VCaP (cell line): ENCODE data around the gene LBHD1.
A peak's percentile ranks its signal among the peaks of the same experiment; 100 is the strongest.

ENCODE experiments used
- H3K27ac ChIP-seq: fragments of 450-650 bp; 2 replicates; pipeline ENCODE4 v1.5.1; 2017
- CTCF ChIP-seq: fragments of 450-650 bp; conservative IDR thresholded peaks from 2 replicates; pipeline ENCODE4 v1.5.1; 2017; ENCODE audit warnings: mild to moderate bottlenecking, moderate library complexity

Gene LBHD1

GRCh38 chr11:62712861-62713260 lies 40.8 kb upstream of the LBHD1 start:
- 0 out of 2 replicates have a peak overlapping the region, but pooled peaks have one; percentile 5 for H3K27ac ChIP-seq
- no peak for TF ChIP-seq CTCF

DNA sequence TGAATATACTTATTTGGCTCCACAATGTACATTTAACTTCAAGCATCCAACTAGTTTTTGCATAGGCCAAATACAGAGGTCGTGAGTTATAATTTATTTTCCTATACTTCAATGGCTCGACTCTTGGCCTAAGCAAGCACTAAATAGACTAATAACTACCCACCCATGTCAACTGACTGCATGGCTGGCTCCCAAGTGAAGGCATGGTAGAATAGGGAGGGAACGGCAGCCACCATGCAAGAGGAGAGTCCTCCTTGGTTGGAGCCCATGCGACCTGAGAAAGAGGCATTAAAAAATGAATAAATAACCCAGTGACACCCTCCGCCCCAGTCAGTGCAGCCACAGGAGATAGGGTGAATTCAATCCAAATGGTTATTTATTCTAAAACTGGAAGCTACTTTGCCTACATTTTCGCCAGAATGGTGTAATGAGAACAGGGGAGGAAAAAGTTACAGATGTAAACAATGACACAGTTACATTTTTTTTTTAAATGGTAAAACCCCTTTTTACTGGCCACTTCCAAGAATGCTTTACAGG lies 40.3 kb upstream of the LBHD1 start:
- no peak for TF ChIP-seq CTCF
- 0 out of 2 replicates have a peak overlapping the region, but pooled peaks have one; percentile 5 for H3K27ac ChIP-seq

DNA sequence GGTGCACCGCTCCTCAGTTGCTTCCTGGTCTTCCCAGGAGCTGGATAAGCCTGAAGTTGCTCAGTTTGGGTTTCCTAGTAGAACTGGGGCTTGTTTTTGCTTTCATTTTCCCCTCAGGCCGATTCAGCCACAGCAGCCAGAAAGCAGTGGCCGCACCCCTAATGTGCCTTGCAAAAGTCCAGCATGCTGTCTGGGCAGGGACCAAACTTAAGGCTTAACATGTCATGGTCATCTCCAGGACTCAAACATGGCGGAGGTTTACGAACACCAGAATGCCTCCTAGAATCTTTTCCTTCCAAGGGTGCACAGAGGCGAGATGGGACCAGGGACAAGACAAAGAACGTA lies 37.9 kb upstream of the LBHD1 start:
- no peak for TF ChIP-seq CTCF
- H3K27ac ChIP-seq = peak overlapping the region; percentile 93

GRCh38 chr11:62709247-62710000 lies 37.4 kb upstream of the LBHD1 start:
- H3K27ac ChIP-seq = peak overlapping the region; percentile 93

DNA sequence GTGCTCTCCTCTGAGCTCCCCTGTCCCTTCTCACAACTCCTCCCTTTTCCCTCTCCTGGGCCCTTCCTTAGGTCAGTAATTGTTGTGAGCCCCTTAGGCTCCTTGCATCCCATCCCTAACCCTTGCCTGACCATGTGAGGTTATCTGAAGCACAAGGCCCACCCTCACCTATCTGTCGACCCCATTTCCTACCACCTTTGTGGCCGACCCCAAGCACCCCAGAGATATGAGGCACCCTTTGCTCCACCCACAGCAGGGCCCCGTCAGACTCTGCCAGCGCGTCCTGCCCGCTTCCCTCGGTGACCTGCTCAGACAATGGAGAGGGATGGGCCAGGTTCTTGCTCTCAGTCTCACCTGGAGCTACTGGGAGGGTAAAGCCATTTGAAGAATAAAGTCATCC lies 36.7 kb upstream of the LBHD1 start:
- peak overlapping the region; percentile 93 for H3K27ac ChIP-seq
- TF ChIP-seq CTCF = no peak

More at GRCh38 chr11:62709247-62710000, 37.4 kb upstream of the LBHD1 start:
- TF ChIP-seq CTCF = no peak

DNA sequence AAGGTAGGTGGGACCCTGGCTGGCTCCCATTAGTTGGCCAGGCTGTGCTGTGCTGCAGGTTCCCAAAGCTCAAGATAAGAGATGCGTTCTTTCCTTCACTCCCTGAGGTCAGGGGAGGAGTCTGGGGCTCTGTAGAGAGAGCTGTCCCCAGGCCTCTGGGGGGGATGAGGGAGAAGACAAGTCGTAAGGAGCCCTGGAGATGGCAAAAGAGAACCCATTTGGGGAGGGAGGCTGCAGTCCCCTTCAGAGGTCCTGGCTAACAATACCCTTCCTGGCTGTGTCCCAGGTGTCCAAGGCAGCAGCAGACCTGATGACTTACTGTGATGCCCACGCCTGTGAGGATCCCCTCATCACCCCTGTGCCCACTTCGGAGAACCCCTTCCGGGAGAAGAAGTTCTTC lies 36.3 kb upstream of the LBHD1 start:
- TF ChIP-seq CTCF = no peak
- H3K27ac ChIP-seq = peak overlapping the region; percentile 93

DNA sequence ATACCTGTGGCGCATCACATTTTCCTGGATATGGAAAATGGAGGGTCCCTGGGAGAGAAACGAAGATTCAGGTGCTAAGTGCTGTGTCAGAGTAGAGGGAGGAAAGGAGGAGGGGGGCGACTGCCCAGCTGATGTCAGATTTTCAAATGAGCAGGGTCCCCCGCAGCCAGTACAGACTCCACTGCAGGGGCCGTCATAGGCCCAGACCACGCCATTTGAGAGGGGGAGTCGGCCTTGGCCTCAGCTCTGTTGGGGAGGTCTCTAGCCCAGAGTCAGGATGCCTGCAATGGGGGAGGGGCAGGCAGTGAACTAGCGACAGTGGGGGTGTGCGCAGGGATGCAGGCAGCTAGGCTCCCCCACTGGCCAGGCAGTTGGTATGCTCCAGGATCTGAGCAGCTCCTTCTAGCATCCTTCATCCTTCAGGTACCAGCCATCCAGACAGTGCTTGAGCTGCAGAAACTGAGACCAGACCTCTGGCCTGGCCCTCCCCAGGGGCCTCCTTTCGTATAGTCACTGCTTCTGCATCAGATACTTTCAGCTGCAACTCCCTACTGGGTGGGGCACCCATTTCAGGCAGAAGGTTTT lies 35.3 kb upstream of the LBHD1 start, which contains the start of the genes BSCL2 and GNG3:
TSS of gene BSCL2 (minus strand) at position 148 of the 585 bp plus-strand sequence. CDS start 229 bp downstream, outside the sequence.
TSS of gene GNG3 (plus strand) at position 400 of the 585 bp plus-strand sequence. CDS start 620 bp downstream, outside the sequence.
- TF ChIP-seq CTCF = no peak
- H3K27ac ChIP-seq = peak within 1 kb of the TSS; percentile 93
